Measurements from ENCODE around the gene APOL4. TPM values are rescaled to one million over a fixed set of nuclear protein-coding genes. Genes with fewer than 3 reads are reported as not detected.
A peak's percentile ranks its signal among the peaks of the same experiment; 100 is the strongest.

Gene APOL4
- total and polyA plus RNA-seq, 2 of the 4 experiments (the other 2 are of a cell fraction) = 0.07 TPM; not detected in 1

- no peak for ATAC-seq (ENCODE audit: low read depth)
- Histone ChIP-seq H3K4ac (ENCODE audit: low read depth, low read length) (no peak overlapping the region), H3K4me1 (ENCODE audit: control insufficient read depth, insufficient read depth, low read length) (no peaks in the 10 kb centered on the region), H3K56ac (ENCODE audit: extremely low read depth, insufficient read depth, low read length) (no peak overlapping the region), H2BK120ac (ENCODE audit: low read depth, low read length) (no peak overlapping the region), H3K36me3 (ENCODE audit: control insufficient read depth, insufficient read depth, low read length) (peaks cover 30% of the 10 kb centered on the region), H3K9me3 (ENCODE audit: control insufficient read depth, insufficient read depth, low read length) (no peaks in the 10 kb centered on the region), H4K20me1 (ENCODE audit: insufficient read depth, low read length) (no peaks in the 10 kb centered on the region), H3K18ac (ENCODE audit: low read depth, low read length) (no peak overlapping the region), H3K4me3 (ENCODE audit: insufficient read depth, low read depth, low read length) (no peak overlapping the region), H3K9ac (ENCODE audit: low read depth, low read length) (no peak overlapping the region), H3K23ac (ENCODE audit: low read depth, low read length) (no peak overlapping the region), H3K27ac (ENCODE audit: insufficient read depth, low read length) (no peak overlapping the region), H2AK9ac (replicated peaks; ENCODE audit: low read depth, low read length, poor library complexity) (no peak overlapping the region), H2AK5ac (ENCODE audit: low read depth, low read length) (no peak overlapping the region), H3K4me2 (ENCODE audit: low read depth, low read length) (no peak overlapping the region), H2BK20ac (ENCODE audit: low read depth, low read length) (no peak overlapping the region), H4K91ac (ENCODE audit: insufficient read depth, low read depth, low read length) (no peak overlapping the region), H3K14ac (replicated peaks; ENCODE audit: low read depth, low read length) (no peak overlapping the region), H4K8ac (ENCODE audit: low read depth in 2 of 2, low read length in 2 of 2) (no peak overlapping the region), H4K5ac (ENCODE audit: low read depth, low read length) (no peak overlapping the region), H3K27me3 (ENCODE audit: control insufficient read depth, insufficient read depth, low read length) (no peaks in the 10 kb centered on the region), H3K79me1 (ENCODE audit: low read depth in 1 of 2, low read length in 2 of 2) (no peaks in the 10 kb centered on the region), H3K9me1 (ENCODE audit: insufficient read depth, low read length) (0 out of 2 replicates have a peak, but pooled peaks cover 2% of the 10 kb centered on the region), H2BK15ac (ENCODE audit: low read depth, low read length) (no peak overlapping the region), H2AFZ (replicated peaks; ENCODE audit: low read length, poor library complexity) (peak overlapping the region; percentile 27), H2BK5ac (ENCODE audit: low read depth, low read length, poor library complexity, severe bottlenecking) (no peak overlapping the region)
- DNase-seq = no peak
- no peak for TF ChIP-seq CEBPB (IDR thresholded peaks at IDR 0.05; ENCODE audit: low read depth, low read length)
- TF ChIP-seq NFE2L2 (IDR thresholded peaks at IDR 0.05; ENCODE audit: low read depth, low read length) = no peak
- TF ChIP-seq, protein P1, sequence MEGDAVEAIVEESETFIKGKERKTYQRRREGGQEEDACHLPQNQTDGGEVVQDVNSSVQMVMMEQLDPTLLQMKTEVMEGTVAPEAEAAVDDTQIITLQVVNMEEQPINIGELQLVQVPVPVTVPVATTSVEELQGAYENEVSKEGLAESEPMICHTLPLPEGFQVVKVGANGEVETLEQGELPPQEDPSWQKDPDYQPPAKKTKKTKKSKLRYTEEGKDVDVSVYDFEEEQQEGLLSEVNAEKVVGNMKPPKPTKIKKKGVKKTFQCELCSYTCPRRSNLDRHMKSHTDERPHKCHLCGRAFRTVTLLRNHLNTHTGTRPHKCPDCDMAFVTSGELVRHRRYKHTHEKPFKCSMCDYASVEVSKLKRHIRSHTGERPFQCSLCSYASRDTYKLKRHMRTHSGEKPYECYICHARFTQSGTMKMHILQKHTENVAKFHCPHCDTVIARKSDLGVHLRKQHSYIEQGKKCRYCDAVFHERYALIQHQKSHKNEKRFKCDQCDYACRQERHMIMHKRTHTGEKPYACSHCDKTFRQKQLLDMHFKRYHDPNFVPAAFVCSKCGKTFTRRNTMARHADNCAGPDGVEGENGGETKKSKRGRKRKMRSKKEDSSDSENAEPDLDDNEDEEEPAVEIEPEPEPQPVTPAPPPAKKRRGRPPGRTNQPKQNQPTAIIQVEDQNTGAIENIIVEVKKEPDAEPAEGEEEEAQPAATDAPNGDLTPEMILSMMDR (conservative IDR thresholded peaks at IDR 0.05; ENCODE audit: low read depth, low read length) = no peak
- TF ChIP-seq RFX5 (IDR thresholded peaks at IDR 0.05; ENCODE audit: low read depth, low read length) = no peak
- TF ChIP-seq RAD21 (IDR thresholded peaks at IDR 0.05; ENCODE audit: low read length) = no peak
- TF ChIP-seq CHD1 (IDR thresholded peaks at IDR 0.05; ENCODE audit: low read depth, low read length) = no peak
- no peak for TF ChIP-seq MXI1 (IDR thresholded peaks at IDR 0.05; ENCODE audit: borderline replicate concordance, low read depth, low read length)
- TF ChIP-seq MAFK (IDR thresholded peaks at IDR 0.05; ENCODE audit: low read depth, low read length) = no peak
- TF ChIP-seq, protein P2, sequence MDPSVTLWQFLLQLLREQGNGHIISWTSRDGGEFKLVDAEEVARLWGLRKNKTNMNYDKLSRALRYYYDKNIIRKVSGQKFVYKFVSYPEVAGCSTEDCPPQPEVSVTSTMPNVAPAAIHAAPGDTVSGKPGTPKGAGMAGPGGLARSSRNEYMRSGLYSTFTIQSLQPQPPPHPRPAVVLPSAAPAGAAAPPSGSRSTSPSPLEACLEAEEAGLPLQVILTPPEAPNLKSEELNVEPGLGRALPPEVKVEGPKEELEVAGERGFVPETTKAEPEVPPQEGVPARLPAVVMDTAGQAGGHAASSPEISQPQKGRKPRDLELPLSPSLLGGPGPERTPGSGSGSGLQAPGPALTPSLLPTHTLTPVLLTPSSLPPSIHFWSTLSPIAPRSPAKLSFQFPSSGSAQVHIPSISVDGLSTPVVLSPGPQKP (IDR thresholded peaks at IDR 0.05; ENCODE audit: borderline replicate concordance, low read depth, low read length) = no peak
- TF ChIP-seq FOS (IDR thresholded peaks at IDR 0.05; ENCODE audit: low read depth, low read length) = no peak
- no peak for TF ChIP-seq BHLHE40 (IDR thresholded peaks at IDR 0.05; ENCODE audit: low read depth, low read length)
- no peak for TF ChIP-seq MAZ (IDR thresholded peaks at IDR 0.05; ENCODE audit: borderline replicate concordance, low read depth, low read length)
- intact Hi-C loops (cut with micrococcal nuclease) = no loop called here
- TSS peak; percentile 83 for BruUV-seq (replicated peaks)
- dilution Hi-C loops (cut with HindIII; ENCODE audit: low sequenced_read_pairs, unreplicated experiment) = no loop called here
- CTCF ChIA-PET = interaction anchor here (0.7 kb wide), 1 partner anchor 12 kb away, joined by 3 read pairs; the partner anchor contains the start of gene APOL2
- in situ Hi-C loops (cut with MboI; ENCODE audit: low sequenced_read_pairs) = no loop called here
- POLR2A ChIA-PET (ENCODE audit: unreplicated experiment) = no interaction called here
- WGBS, 2 experiments (ENCODE audit: extremely low coverage in 2 of 2, insufficient read length in 1 of 2) = 93% methylated on average over 3 of the region's 9 CpGs; no CpG with 5 or more reads in 1 of the 2 experiments
Observed at GRCh38 chr22:36227396-36227795, 25.8 kb upstream of the APOL4 start.
